CD4-positive, CD25-positive, alpha-beta regulatory T cell (primary cell): ENCODE results near the gene OSR1. TPM values are rescaled to one million over a fixed set of nuclear protein-coding genes. Genes with fewer than 3 reads are reported as not detected.
A peak's percentile ranks its signal among the peaks of the same experiment; 100 is the strongest.

Source experiments
- ATAC-seq, 2 donors: fragments of 150-1000 bp; cut with Tn5 transposase; one replicate each; pipeline ENCODE4 v1.10.0; 2021; ENCODE audit warnings: low read depth in 2 of 2, moderate number of reproducible peaks in 2 of 2, moderate library complexity in 1 of 2
- DNase-seq, 3 donors: peaks; one replicate each; pipeline versions ENCODE4 v3.0.0 to v3.0.0-alpha.2; 2012 to 2022; ENCODE audit warnings: mixed read lengths in 1 of 3
- H3K27ac ChIP-seq: one replicate; pipeline ENCODE4 v1.7.0; 2013; ENCODE audit warnings: mild to moderate bottlenecking, low read length; ENCODE audit not compliant: insufficient read depth, poor library complexity, severe bottlenecking
- H3K27me3 ChIP-seq: one replicate; pipeline ENCODE4 v1.7.0; 2013; ENCODE audit warnings: low read length; ENCODE audit not compliant: control insufficient read depth, insufficient read depth
- H3K36me3 ChIP-seq: one replicate; pipeline ENCODE4 v1.7.0; 2013; ENCODE audit warnings: mild to moderate bottlenecking, low read length, moderate library complexity; ENCODE audit not compliant: control insufficient read depth, insufficient read depth
- H3K4me1 ChIP-seq: 2 replicates; pipeline ENCODE4 v1.7.0; 2013; ENCODE audit warnings: mild to moderate bottlenecking, low read length; ENCODE audit not compliant: insufficient read depth, control insufficient read depth, poor library complexity, severe bottlenecking
- H3K4me3 ChIP-seq: one replicate; pipeline ENCODE4 v1.7.0; 2013; ENCODE audit warnings: low read depth, mild to moderate bottlenecking, low read length, moderate library complexity
- H3K9me3 ChIP-seq, 2 experiments: 1 replicate in 1 of 2; 2 replicates in 1 of 2; pipeline ENCODE4 v1.7.0; 2013; ENCODE audit warnings: low read length in 2 of 2, mild to moderate bottlenecking in 1 of 2, moderate library complexity in 1 of 2; ENCODE audit not compliant: control insufficient read depth in 2 of 2
- H3K27ac Mint-ChIP-seq, 3 donors: one replicate each; pipeline ENCODE4 v1.8.0; 2020 to 2022; ENCODE audit warnings: mild to moderate bottlenecking in 3 of 3, mixed read lengths in 3 of 3, moderate library complexity in 2 of 3
- H3K27me3 Mint-ChIP-seq: one replicate; pipeline ENCODE4 v1.8.0; 2022; ENCODE audit warnings: mild to moderate bottlenecking, mixed read lengths
- H3K36me3 Mint-ChIP-seq: one replicate; pipeline ENCODE4 v1.8.0; 2020; ENCODE audit warnings: mixed read lengths
- H3K4me1 Mint-ChIP-seq, 4 donors: one replicate each; pipeline ENCODE4 v1.8.0; 2020 to 2022; ENCODE audit warnings: mixed read lengths in 4 of 4, mild to moderate bottlenecking in 1 of 4
- H3K4me3 Mint-ChIP-seq, 4 donors: one replicate each; pipeline ENCODE4 v1.8.0; 2020 to 2022; ENCODE audit warnings: mild to moderate bottlenecking in 4 of 4, mixed read lengths in 4 of 4, moderate library complexity in 3 of 4
- H3K9me3 Mint-ChIP-seq, 7 donors: one replicate each; pipeline ENCODE4 v1.8.0; 2020 to 2022; ENCODE audit warnings: mixed read lengths in 7 of 7, mild to moderate bottlenecking in 3 of 7, moderate library complexity in 2 of 7
- polyA plus RNA-seq, 4 donors: library from polyadenylated mRNA; unstranded; fragments of 300-500 nt; fragmentation: Illumina TruSeq; gene quantifications; one replicate each; pipeline ENCODE4 v1.2.3, GENCODE V29; 2021
- total RNA-seq: library from RNA; stranded (reverse); gene quantifications from one replicate; pipeline ENCODE4 v1.2.3, GENCODE V29; 2022

The OSR1 gene
- total and polyA plus RNA-seq, 5 donors from 2014 or later: not detected

- Mint-ChIP-seq H3K4me3 (no peak overlapping the region), H3K4me1 (no peaks in the 10 kb centered on the region), H3K36me3 (no peaks in the 10 kb centered on the region), H3K9me3 (peaks cover 0 to 2% (median 0%) of the 10 kb centered on the region in 7 donors), H3K27me3 (peaks cover 30% of the 10 kb centered on the region), H3K27ac (no peak overlapping the region)
- Histone ChIP-seq H3K27me3 (no peaks in the 10 kb centered on the region), H3K4me3 (no peak overlapping the region), H3K36me3 (no peaks in the 10 kb centered on the region), H3K4me1 (no peaks in the 10 kb centered on the region), H3K9me3 (no peaks in the 10 kb centered on the region), H3K27ac (no peak overlapping the region)
- DNase-seq (no peak), ATAC-seq (no peak)
Observed at GRCh38 chr2:19371996-19372582, 13.7 kb upstream of the OSR1 start.

- Mint-ChIP-seq H3K27ac (no peak overlapping the region), H3K36me3 (no peaks in the 10 kb centered on the region), H3K4me1 (no peaks in the 10 kb centered on the region), H3K9me3 (no peaks in the 10 kb centered on the region), H3K27me3 (peaks cover 48% of the 10 kb centered on the region), H3K4me3 (no peak overlapping the region)
- Histone ChIP-seq H3K36me3 (no peaks in the 10 kb centered on the region), H3K4me1 (no peaks in the 10 kb centered on the region), H3K27ac (no peak overlapping the region), H3K9me3 (no peaks in the 10 kb centered on the region), H3K27me3 (no peaks in the 10 kb centered on the region), H3K4me3 (no peak overlapping the region)
- ATAC-seq: no peak
- DNase-seq: no peak
Observed at GRCh38 chr2:19369341-19369955, 11.0 kb upstream of the OSR1 start.

- Mint-ChIP-seq H3K27me3 (peaks cover 55% of the 10 kb centered on the region), H3K4me1 (peaks cover 0 to 1% (median under 1%) of the 10 kb centered on the region in 4 donors), H3K27ac (no peak overlapping the region), H3K9me3 (no peaks in the 10 kb centered on the region), H3K36me3 (no peaks in the 10 kb centered on the region), H3K4me3 (no peak overlapping the region)
- H3K4me1 ChIP-seq: no peaks in the 10 kb centered on the region
- H3K9me3 ChIP-seq: no peaks in the 10 kb centered on the region
- no peaks in the 10 kb centered on the region for H3K36me3 ChIP-seq
- peaks cover 2% of the 10 kb centered on the region for H3K27me3 ChIP-seq
- ATAC-seq (no peak), DNase-seq (no peak)
- H3K27ac ChIP-seq: no peak overlapping the region
- H3K4me3 ChIP-seq: no peak overlapping the region
Observed at GRCh38 chr2:19368760-19369159, 10.3 kb upstream of the OSR1 start.

- no peak overlapping the region for H3K4me3 Mint-ChIP-seq
- peaks cover 64% of the 10 kb centered on the region for H3K27me3 Mint-ChIP-seq
- Histone ChIP-seq H3K27ac (no peak overlapping the region), H3K9me3 (no peaks in the 10 kb centered on the region), H3K4me3 (no peak overlapping the region), H3K36me3 (no peaks in the 10 kb centered on the region), H3K27me3 (peaks cover 15% of the 10 kb centered on the region), H3K4me1 (peaks cover 12% of the 10 kb centered on the region)
- H3K27ac Mint-ChIP-seq: no peak overlapping the region
- H3K36me3 Mint-ChIP-seq: no peaks in the 10 kb centered on the region
- no peak for ATAC-seq
- DNase-seq: no peak
- H3K4me1 Mint-ChIP-seq: peaks cover 0 to 16% (median 12%) of the 10 kb centered on the region in 4 donors
- H3K9me3 Mint-ChIP-seq: no peaks in the 10 kb centered on the region
Observed at GRCh38 chr2:19367326-19367725, 8.9 kb upstream of the OSR1 start.

- Mint-ChIP-seq H3K27me3 (peaks cover 74% of the 10 kb centered on the region), H3K4me1 (peaks cover 0 to 34% (median 25%) of the 10 kb centered on the region in 4 donors), H3K9me3 (no peaks in the 10 kb centered on the region), H3K36me3 (no peaks in the 10 kb centered on the region), H3K4me3 (no peak overlapping the region), H3K27ac (no peak overlapping the region)
- Histone ChIP-seq H3K9me3 (no peaks in the 10 kb centered on the region), H3K36me3 (no peaks in the 10 kb centered on the region), H3K27ac (no peak overlapping the region), H3K27me3 (peaks cover 31% of the 10 kb centered on the region), H3K4me1 (peaks cover 29% of the 10 kb centered on the region), H3K4me3 (no peak overlapping the region)
- no peak for ATAC-seq
- DNase-seq: no peak
Observed at GRCh38 chr2:19365126-19365525, 6.7 kb upstream of the OSR1 start.

GRCh38 chr2:19364014-19364413 lies 5.6 kb upstream of the OSR1 start:
- DNase-seq (no peak), ATAC-seq (no peak)
- Histone ChIP-seq H3K27me3 (peaks cover 41% of the 10 kb centered on the region), H3K4me1 (peaks cover 32% of the 10 kb centered on the region), H3K36me3 (no peaks in the 10 kb centered on the region), H3K4me3 (no peak overlapping the region), H3K9me3 (no peaks in the 10 kb centered on the region), H3K27ac (no peak overlapping the region)
- H3K4me3 Mint-ChIP-seq: peak overlapping the region; percentile 87 to 96 (median 92)
- no peak overlapping the region for H3K27ac Mint-ChIP-seq
- H3K27me3 Mint-ChIP-seq: peaks cover 81% of the 10 kb centered on the region
- peaks cover 0 to 36% (median 26%) of the 10 kb centered on the region in 4 donors for H3K4me1 Mint-ChIP-seq
- H3K36me3 Mint-ChIP-seq: no peaks in the 10 kb centered on the region
- H3K9me3 Mint-ChIP-seq: peaks cover 0 to 3% (median 0%) of the 10 kb centered on the region in 7 donors

GRCh38 chr2:19363474-19363778 lies 5.0 kb upstream of the OSR1 start:
- Histone ChIP-seq H3K27ac (no peak overlapping the region), H3K36me3 (no peaks in the 10 kb centered on the region), H3K4me3 (peak overlapping the region; percentile 92), H3K4me1 (peaks cover 37% of the 10 kb centered on the region), H3K27me3 (peaks cover 43% of the 10 kb centered on the region), H3K9me3 (no peaks in the 10 kb centered on the region)
- ATAC-seq (no peak), DNase-seq (no peak)
- Mint-ChIP-seq H3K4me1 (peaks cover 0 to 38% (median 27%) of the 10 kb centered on the region in 4 donors), H3K4me3 (peak overlapping the region; percentile 87 to 96 (median 92)), H3K27me3 (peaks cover 86% of the 10 kb centered on the region), H3K27ac (peak overlapping the region in 2 of 3 donors; percentile 62 to 87), H3K9me3 (peaks cover 0 to 3% (median 0%) of the 10 kb centered on the region in 7 donors), H3K36me3 (no peaks in the 10 kb centered on the region)
